DOHH2 (cell line): ENCODE data around the gene ERG28.

ENCODE experiments used
- H3F3A ChIP-seq: fragments of 200-600 bp; sonication (generic), shearing (Covaris generic); 2 replicates; pipeline ENCODE4 v1.6.0; 2016; ENCODE audit warnings: antibody characterized with exemption, mild to moderate bottlenecking; ENCODE audit not compliant: control insufficient read depth, insufficient read depth
- H3K27ac ChIP-seq: fragments of 200-600 bp; sonication (generic); 2 replicates; pipeline ENCODE4 v1.5.1; 2014; ENCODE audit warnings: low read depth, mild to moderate bottlenecking, low read length, moderate library complexity
- H3K27me3 ChIP-seq: fragments of 200-600 bp; sonication (generic); 2 replicates; pipeline ENCODE4 v1.6.1; 2014; ENCODE audit warnings: mild to moderate bottlenecking, low read length, mixed read lengths; ENCODE audit not compliant: control insufficient read depth
- H3K36me3 ChIP-seq: fragments of 200-600 bp; sonication (generic); 2 replicates; pipeline ENCODE4 v1.6.1; 2014; ENCODE audit warnings: mild to moderate bottlenecking, low read length, moderate library complexity, mixed read lengths; ENCODE audit not compliant: control insufficient read depth
- H3K4me1 ChIP-seq: fragments of 200-600 bp; sonication (generic); 2 replicates; pipeline ENCODE4 v1.6.1; 2014; ENCODE audit warnings: mild to moderate bottlenecking, low read length, mixed read lengths; ENCODE audit not compliant: control insufficient read depth
- H3K4me2 ChIP-seq: fragments of 200-600 bp; sonication (generic); 2 replicates; pipeline ENCODE4 v1.6.0; 2014; ENCODE audit warnings: mild to moderate bottlenecking, low read length, moderate library complexity
- H3K4me3 ChIP-seq: fragments of 200-600 bp; sonication (generic); 2 replicates; pipeline ENCODE4 v1.5.1; 2014; ENCODE audit warnings: mild to moderate bottlenecking, low read length, mixed read lengths
- H3K79me2 ChIP-seq: fragments of 200-600 bp; sonication (generic); 2 replicates; pipeline ENCODE4 v1.6.1; 2014; ENCODE audit warnings: mild to moderate bottlenecking, low read length, mixed read lengths; ENCODE audit not compliant: control insufficient read depth
- H3K9me2 ChIP-seq: fragments of 200-600 bp; sonication (generic); replicated peaks from 2 replicates; pipeline ENCODE4 v1.6.1; 2014; ENCODE audit warnings: mild to moderate bottlenecking, low read length, mixed read lengths; ENCODE audit not compliant: control insufficient read depth
- H3K9me3 ChIP-seq: fragments of 200-600 bp; sonication (generic); 2 replicates; pipeline ENCODE4 v1.6.1; 2014; ENCODE audit warnings: antibody characterized with exemption, low read length, mixed read lengths; ENCODE audit not compliant: control insufficient read depth, insufficient read depth
- H4K20me1 ChIP-seq: fragments of 200-600 bp; sonication (generic); 2 replicates; pipeline ENCODE4 v1.6.0; 2014; ENCODE audit warnings: low read depth, mild to moderate bottlenecking, antibody characterized with exemption, low read length, moderate library complexity; ENCODE audit not compliant: control insufficient read depth, insufficient read depth
- CTCF ChIP-seq: fragments of 200-600 bp; sonication (generic); IDR thresholded peaks from one replicate; pipeline ENCODE4 v1.5.1; 2014; ENCODE audit warnings: antibody characterized with exemption, mild to moderate bottlenecking, low read depth, low read length; ENCODE audit not compliant: poor library complexity, severe bottlenecking
- EZH2phosphoT487 ChIP-seq: fragments of 200-600 bp; sonication (generic); IDR thresholded peaks from 2 replicates; pipeline ENCODE4 v1.6.1; 2017; ENCODE audit warnings: borderline replicate concordance, mild to moderate bottlenecking, antibody characterized with exemption, low read length, moderate library complexity, mixed read lengths

ERG28 gene

GRCh38 chr14:75645056-75645455 is 15.6 kb downstream of the ERG28 start:
- no peaks in the 10 kb centered on the region for H3K27me3 ChIP-seq
- H3K9me3 ChIP-seq: no peaks in the 10 kb centered on the region
- TF ChIP-seq EZH2phosphoT487 (no peak), CTCF (no peak)
- peaks cover 14% of the 10 kb centered on the region for H3K36me3 ChIP-seq
- H4K20me1 ChIP-seq: no peaks in the 10 kb centered on the region
- no peaks in the 10 kb centered on the region for H3K4me1 ChIP-seq
- H3K79me2 ChIP-seq: no peaks in the 10 kb centered on the region
- no peaks in the 10 kb centered on the region for H3F3A ChIP-seq
- H3K9me2 ChIP-seq: no peaks in the 10 kb centered on the region
- H3K4me2 ChIP-seq: no peak overlapping the region
- H3K4me3 ChIP-seq: no peak overlapping the region
- no peak overlapping the region for H3K27ac ChIP-seq

GRCh38 chr14:75643985-75644384 is 16.7 kb downstream of the ERG28 start:
- H3K27me3 ChIP-seq: no peaks in the 10 kb centered on the region
- H3K27ac ChIP-seq: no peak overlapping the region
- H4K20me1 ChIP-seq: no peaks in the 10 kb centered on the region
- H3K4me3 ChIP-seq: no peak overlapping the region
- H3K79me2 ChIP-seq: no peaks in the 10 kb centered on the region
- no peaks in the 10 kb centered on the region for H3K9me3 ChIP-seq
- H3K4me1 ChIP-seq: no peaks in the 10 kb centered on the region
- H3K9me2 ChIP-seq: no peaks in the 10 kb centered on the region
- TF ChIP-seq EZH2phosphoT487 (no peak), CTCF (no peak)
- peaks cover 5% of the 10 kb centered on the region; the same call in 1 of the 2 replicates for H3K36me3 ChIP-seq
- no peak overlapping the region for H3K4me2 ChIP-seq
- no peaks in the 10 kb centered on the region for H3F3A ChIP-seq

- H3K9me2 ChIP-seq: no peaks in the 10 kb centered on the region
- no peaks in the 10 kb centered on the region for H3K27me3 ChIP-seq
- TF ChIP-seq EZH2phosphoT487 (no peak), CTCF (no peak)
- no peak overlapping the region for H3K4me3 ChIP-seq
- no peaks in the 10 kb centered on the region for H3K9me3 ChIP-seq
- no peaks in the 10 kb centered on the region for H3K36me3 ChIP-seq
- H3K4me2 ChIP-seq: no peak overlapping the region
- H3K4me1 ChIP-seq: no peaks in the 10 kb centered on the region
- no peaks in the 10 kb centered on the region for H3K79me2 ChIP-seq
- no peaks in the 10 kb centered on the region for H3F3A ChIP-seq
- no peaks in the 10 kb centered on the region for H4K20me1 ChIP-seq
- no peak overlapping the region for H3K27ac ChIP-seq
Observed at GRCh38 chr14:75640876-75641275, 19.8 kb downstream of the ERG28 start.

GRCh38 chr14:75636100-75636692 is 24.5 kb downstream of the ERG28 start:
- Histone ChIP-seq H3F3A (no peaks in the 10 kb centered on the region), H3K4me3 (no peak overlapping the region)

More at GRCh38 chr14:75636100-75636692, 24.5 kb downstream of the ERG28 start:
- Histone ChIP-seq H3K9me2 (no peaks in the 10 kb centered on the region), H3K9me3 (no peaks in the 10 kb centered on the region), H3K4me1 (no peaks in the 10 kb centered on the region), H3K27ac (no peak overlapping the region), H4K20me1 (no peaks in the 10 kb centered on the region), H3K4me2 (no peak overlapping the region), H3K36me3 (no peaks in the 10 kb centered on the region), H3K27me3 (peaks cover 12% of the 10 kb centered on the region; the same call in 1 of the 2 replicates), H3K79me2 (no peaks in the 10 kb centered on the region)
- TF ChIP-seq EZH2phosphoT487 (no peak), CTCF (no peak)
